SJSA1 (cell line): Measurements from ENCODE around the gene NCKAP5. TPM values are rescaled to one million over a fixed set of nuclear protein-coding genes. Genes with fewer than 3 reads are reported as not detected.

Experiments
- DNase-seq, 2 experiments: peaks; one replicate each; pipeline ENCODE4 v3.0.0-alpha.2; 2015 to 2020; ENCODE audit warnings: low spot score in 2 of 2, low read depth in 1 of 2
- H3K27ac ChIP-seq: fragments of 250-450 bp; sonication (Bioruptor Pico); 2 replicates; pipeline ENCODE4 v1.5.1; 2020; ENCODE audit warnings: mild to moderate bottlenecking, moderate library complexity
- H3K27me3 ChIP-seq: fragments of 250-450 bp; sonication (Bioruptor Pico); replicated peaks from 2 replicates; pipeline ENCODE4 v1.5.1; 2020; ENCODE audit warnings: mild to moderate bottlenecking, moderate library complexity
- H3K36me3 ChIP-seq: fragments of 250-450 bp; sonication (Bioruptor Pico); 2 replicates; pipeline ENCODE4 v1.5.1; 2020; ENCODE audit warnings: mild to moderate bottlenecking
- H3K4me1 ChIP-seq: fragments of 250-450 bp; sonication (Bioruptor Pico); replicated peaks from 2 replicates; pipeline ENCODE4 v1.6.1; 2021; ENCODE audit warnings: mild to moderate bottlenecking
- H3K4me3 ChIP-seq: fragments of 250-450 bp; sonication (Bioruptor Pico); 2 replicates; pipeline ENCODE4 v1.5.1; 2020; ENCODE audit warnings: mild to moderate bottlenecking
- H3K9me3 ChIP-seq: fragments of 250-450 bp; sonication (Bioruptor Pico); replicated peaks from 2 replicates; pipeline ENCODE4 v1.5.1; 2020; ENCODE audit warnings: mild to moderate bottlenecking
- total RNA-seq: library from RNA; depleted of rRNA; stranded (reverse); fragments of >200 nt; shearing (Covaris generic); gene quantifications from 2 replicates; pipeline ENCODE4 v1.2.3, GENCODE V29; 2014; rRNA removed

NCKAP5 gene
- 1.2 and 2.5 TPM in 2 replicates for total RNA-seq

DNA sequence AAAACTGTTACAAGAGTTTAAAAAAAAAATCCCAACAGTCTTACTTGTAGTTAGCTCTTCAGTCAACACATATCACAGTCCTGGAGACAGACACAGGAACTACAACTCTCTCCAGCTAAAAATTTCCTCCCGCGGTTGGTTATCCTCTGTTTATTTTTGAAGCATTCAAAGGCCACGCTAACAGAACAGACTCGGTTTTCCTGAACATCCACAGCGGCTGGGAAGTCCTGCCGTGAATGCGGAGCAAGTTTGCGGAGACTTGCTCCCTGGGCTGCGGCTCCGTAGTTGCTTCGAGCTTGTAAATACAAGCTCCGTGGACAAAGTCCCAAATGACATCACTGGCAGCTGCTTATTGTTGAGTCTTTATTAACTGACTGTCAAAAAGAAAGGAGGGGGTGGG lies at the start of gene NCKAP5:
Gene NCKAP5, minus strand, starts transcription at position 292 of the 400 bp plus-strand sequence. CDS start 50,937 bp downstream, outside the sequence.
- H3K27me3 ChIP-seq, result no peaks in the 10 kb centered on the region
- H3K4me3 ChIP-seq, result peak within 1 kb of the TSS; percentile 34
- H3K4me1 ChIP-seq, result peaks cover 33% of the 10 kb centered on the region
- peak; percentile 51 to 78 for DNase-seq
- H3K27ac ChIP-seq, result peak within 1 kb of the TSS; percentile 64
- no peaks in the 10 kb centered on the region for H3K36me3 ChIP-seq
- H3K9me3 ChIP-seq, result no peaks in the 10 kb centered on the region

DNA sequence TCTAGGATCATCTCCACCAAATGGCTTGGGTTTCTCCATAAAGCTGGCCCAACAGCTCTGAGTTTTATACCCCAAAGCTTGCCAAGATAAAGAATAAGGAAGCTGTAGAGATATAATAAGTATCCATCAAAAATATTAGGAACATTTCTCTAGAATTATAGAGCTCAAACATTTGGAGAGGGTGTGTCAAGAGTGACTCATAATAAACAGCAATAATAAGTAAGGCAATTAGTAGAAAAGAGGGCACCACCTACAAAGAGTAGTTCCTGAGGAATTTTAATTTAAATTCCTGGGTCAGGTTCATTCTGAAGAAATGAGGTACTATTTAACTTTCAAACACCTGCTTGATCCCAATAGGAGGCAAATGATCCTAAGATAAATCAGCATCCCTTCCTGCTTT lies 41.4 kb upstream of the NCKAP5 start:
- Histone ChIP-seq H3K27ac (no peak overlapping the region), H3K36me3 (no peaks in the 10 kb centered on the region), H3K27me3 (no peaks in the 10 kb centered on the region), H3K9me3 (no peaks in the 10 kb centered on the region), H3K4me3 (no peak overlapping the region), H3K4me1 (no peaks in the 10 kb centered on the region)
- DNase-seq, result no peak

DNA sequence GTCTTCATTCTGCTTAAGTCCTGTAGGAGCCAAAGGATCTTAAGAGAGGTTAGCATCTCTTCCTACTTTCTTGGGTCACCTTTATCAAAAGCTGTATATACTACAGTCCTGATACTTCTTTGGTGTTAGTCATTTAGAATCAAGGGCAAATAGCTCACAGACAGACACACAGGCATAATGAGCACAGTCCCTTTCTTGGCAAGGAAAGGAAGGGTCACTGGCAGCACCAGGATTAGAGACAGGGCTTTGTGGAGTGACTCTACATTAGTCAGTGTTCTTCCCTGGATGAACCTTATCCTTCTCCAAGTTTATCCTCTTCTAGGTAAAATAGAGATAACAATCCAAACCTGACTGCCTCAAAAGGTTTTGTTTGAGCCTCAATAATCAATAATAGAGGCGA lies 40.0 kb upstream of the NCKAP5 start:
- no peak overlapping the region for H3K4me3 ChIP-seq
- H3K27me3 ChIP-seq, result no peaks in the 10 kb centered on the region
- no peak for DNase-seq
- no peaks in the 10 kb centered on the region for H3K4me1 ChIP-seq
- H3K27ac ChIP-seq, result no peak overlapping the region
- H3K36me3 ChIP-seq, result no peaks in the 10 kb centered on the region
- no peaks in the 10 kb centered on the region for H3K9me3 ChIP-seq

DNA sequence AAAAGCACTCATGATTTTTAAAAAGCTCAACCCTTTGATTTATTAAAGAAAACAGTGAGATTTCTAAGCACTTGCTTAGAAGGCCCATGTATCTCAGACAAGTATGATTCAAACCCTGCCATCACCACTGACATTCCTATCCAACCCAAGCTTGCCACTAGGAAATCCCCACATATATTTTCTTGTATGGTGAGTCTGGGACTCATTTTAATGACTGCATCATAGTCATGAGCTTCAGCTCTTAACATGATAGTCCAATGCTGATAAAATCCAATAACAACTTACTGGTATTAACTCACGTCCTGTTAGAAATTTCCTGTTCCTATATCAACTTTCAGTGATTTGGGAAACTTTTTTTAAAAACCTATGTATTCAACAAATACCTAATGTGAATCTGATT lies 39.4 kb upstream of the NCKAP5 start:
- no peaks in the 10 kb centered on the region for H3K4me1 ChIP-seq
- H3K27ac ChIP-seq, result no peak overlapping the region
- H3K9me3 ChIP-seq, result no peaks in the 10 kb centered on the region
- no peaks in the 10 kb centered on the region for H3K36me3 ChIP-seq
- no peak overlapping the region for H3K4me3 ChIP-seq
- H3K27me3 ChIP-seq, result no peaks in the 10 kb centered on the region
- no peak for DNase-seq

DNA sequence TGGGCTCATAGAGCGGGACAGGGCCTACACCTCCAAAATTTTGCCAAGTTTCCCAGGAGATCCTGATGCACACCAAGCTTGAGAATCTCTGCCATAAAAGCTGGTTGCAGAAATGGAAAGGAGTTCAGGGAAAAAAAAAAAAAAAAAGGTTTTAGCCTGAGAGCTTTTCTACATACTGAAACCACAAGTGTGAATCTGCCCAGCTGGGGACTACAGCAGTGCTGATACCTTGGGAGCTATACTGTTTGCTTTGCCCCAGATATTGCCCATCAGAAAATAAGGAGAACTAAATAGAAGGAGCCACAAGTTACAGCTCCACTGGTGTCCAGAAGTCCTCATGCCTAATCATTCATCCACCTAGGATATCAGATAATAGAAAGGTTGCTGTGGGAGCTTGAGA lies 38.4 kb upstream of the NCKAP5 start:
- Histone ChIP-seq H3K4me1 (no peaks in the 10 kb centered on the region), H3K9me3 (no peaks in the 10 kb centered on the region), H3K27me3 (no peaks in the 10 kb centered on the region), H3K36me3 (no peaks in the 10 kb centered on the region), H3K4me3 (no peak overlapping the region), H3K27ac (no peak overlapping the region)
- DNase-seq, result no peak

DNA sequence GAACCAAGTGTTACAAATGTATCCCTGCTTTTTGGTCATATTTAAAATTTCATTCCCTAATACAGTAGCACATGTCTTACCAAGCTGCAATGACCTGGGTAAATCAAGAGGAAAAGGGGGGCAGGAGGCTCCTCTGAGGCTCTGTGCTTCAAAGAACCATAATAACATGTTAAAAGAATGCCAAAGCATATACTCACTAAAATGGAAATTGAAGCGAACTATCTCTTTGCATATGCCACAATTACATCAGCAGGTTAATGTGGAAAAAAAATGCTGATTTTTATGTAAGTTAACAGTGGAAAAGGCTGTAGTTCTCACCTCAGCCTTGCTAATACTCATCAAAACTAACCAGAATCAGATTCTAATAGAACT lies 37.5 kb upstream of the NCKAP5 start:
- H3K4me1 ChIP-seq, result no peaks in the 10 kb centered on the region
- no peak overlapping the region for H3K27ac ChIP-seq
- no peaks in the 10 kb centered on the region for H3K9me3 ChIP-seq
- no peak for DNase-seq
- H3K4me3 ChIP-seq, result no peak overlapping the region
- no peaks in the 10 kb centered on the region for H3K36me3 ChIP-seq
- H3K27me3 ChIP-seq, result no peaks in the 10 kb centered on the region

DNA sequence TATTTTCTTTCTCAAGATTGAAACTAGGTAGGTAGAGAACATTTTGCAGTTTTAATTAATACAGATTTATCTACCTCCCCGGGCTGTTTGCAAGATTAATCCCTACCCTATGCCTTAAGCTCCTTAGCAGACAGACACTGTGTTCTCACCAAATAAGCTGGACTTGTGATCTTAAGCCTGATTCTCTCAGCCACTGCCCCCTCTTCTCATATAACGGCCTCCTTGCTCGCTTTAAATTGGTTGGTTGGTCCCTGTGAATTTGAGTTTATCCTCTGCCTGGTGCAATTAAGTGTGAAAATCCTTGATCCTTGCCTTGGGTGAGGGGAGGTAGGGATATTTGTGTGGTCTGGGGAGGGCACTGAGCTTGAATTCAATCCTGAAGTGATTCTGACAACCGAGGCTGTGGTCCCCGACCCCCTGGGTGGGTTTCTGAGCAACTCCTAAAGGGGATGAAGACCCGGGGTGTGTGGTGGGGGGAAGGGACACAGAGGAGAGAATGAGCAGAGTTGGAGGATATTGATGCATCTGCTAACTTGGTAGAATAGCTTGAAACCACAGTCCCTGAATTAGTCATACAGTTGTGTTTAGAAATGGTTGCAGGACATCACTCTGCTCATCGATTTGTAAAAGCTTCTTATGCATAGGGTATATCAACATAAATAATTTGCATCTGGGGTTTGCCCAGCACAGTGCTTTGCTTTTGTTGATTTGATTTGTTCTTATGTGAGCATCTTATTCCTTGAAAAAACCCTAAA lies 36.9 kb upstream of the NCKAP5 start:
- H3K27ac ChIP-seq, result no peak overlapping the region
- DNase-seq, result no peak
- H3K36me3 ChIP-seq, result no peaks in the 10 kb centered on the region
- no peaks in the 10 kb centered on the region for H3K27me3 ChIP-seq
- no peak overlapping the region for H3K4me3 ChIP-seq
- H3K9me3 ChIP-seq, result no peaks in the 10 kb centered on the region
- no peaks in the 10 kb centered on the region for H3K4me1 ChIP-seq

DNA sequence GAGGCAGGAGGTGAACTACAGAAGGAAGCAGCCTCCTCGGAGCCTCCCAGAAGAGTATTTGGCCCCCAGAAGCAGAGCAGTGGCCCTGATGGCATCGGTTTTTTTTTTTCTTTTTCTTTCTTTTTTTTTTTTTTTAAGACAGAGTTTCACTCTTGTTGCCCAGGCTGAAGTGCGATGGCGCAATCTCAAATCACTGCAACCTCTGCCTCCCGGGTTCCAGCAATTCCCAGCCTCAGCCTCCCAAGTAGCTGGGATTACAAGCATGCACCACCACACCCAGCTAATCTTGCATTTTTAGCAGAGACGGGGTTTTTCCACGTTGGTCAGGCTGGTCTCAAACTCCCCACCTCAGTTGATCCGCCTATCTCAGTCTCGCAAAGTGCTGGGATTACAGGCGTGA lies 34.8 kb upstream of the NCKAP5 start:
- Histone ChIP-seq H3K27ac (no peak overlapping the region), H3K36me3 (no peaks in the 10 kb centered on the region), H3K27me3 (no peaks in the 10 kb centered on the region), H3K4me1 (no peaks in the 10 kb centered on the region), H3K4me3 (no peak overlapping the region), H3K9me3 (no peaks in the 10 kb centered on the region)
- no peak for DNase-seq

DNA sequence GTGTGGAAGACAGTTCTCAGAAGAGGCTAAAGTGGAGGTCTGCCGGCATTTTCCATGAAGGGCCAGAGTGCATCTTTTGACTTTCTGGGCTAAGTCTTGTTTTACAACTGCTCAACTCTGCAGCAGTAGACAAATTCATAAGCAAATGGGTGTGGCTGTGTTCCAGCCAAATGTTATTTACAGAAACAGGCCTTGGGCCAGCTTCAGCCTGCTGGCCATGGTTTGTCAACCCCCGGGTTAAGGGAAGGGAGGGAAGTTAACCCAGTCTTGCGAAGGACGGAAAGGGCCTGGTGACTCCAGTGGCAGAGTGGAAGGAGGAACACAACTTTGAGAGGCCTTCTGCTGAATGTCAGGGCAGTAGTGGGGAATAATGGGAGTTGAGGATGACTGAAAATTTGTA lies 34.3 kb upstream of the NCKAP5 start:
- H3K27ac ChIP-seq, result no peak overlapping the region
- no peak for DNase-seq
- H3K27me3 ChIP-seq, result no peaks in the 10 kb centered on the region
- no peaks in the 10 kb centered on the region for H3K4me1 ChIP-seq
- no peaks in the 10 kb centered on the region for H3K9me3 ChIP-seq
- H3K4me3 ChIP-seq, result no peak overlapping the region
- no peaks in the 10 kb centered on the region for H3K36me3 ChIP-seq

DNA sequence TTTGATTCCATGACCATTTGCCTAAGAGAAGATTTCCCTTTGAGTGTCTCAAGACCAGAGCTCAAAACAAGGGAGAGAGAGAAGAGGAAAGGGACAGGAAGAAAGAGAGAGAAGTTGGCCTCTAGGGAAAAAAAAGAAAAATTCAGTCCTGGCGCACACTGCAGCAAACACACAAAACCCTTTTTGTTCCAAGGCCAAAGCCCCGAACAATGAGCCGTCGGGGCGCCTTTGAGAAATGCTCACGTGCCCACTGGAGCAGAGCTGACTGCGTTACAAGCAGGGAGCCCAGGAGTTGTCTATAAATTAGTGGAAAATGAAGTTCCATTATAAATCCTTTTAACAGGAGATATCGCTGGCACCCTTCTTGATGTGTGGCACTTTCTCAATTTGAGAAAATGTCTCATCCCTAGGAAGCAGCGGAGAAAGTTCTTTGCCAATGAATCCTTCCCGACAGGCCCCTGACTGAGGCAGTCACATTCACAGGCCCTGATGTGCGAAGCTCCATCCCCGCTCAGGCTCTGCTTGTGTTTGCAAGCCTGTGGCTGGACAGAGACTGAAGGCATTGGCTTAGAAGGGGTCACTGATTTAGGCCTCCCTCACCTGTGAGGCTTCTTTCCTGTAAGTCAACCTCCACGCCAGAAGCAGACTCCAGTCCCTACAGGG lies 32.1 kb upstream of the NCKAP5 start:
- Histone ChIP-seq H3K27ac (no peak overlapping the region), H3K36me3 (no peaks in the 10 kb centered on the region), H3K27me3 (no peaks in the 10 kb centered on the region), H3K9me3 (no peaks in the 10 kb centered on the region), H3K4me3 (no peak overlapping the region), H3K4me1 (no peaks in the 10 kb centered on the region)
- DNase-seq, result no peak

DNA sequence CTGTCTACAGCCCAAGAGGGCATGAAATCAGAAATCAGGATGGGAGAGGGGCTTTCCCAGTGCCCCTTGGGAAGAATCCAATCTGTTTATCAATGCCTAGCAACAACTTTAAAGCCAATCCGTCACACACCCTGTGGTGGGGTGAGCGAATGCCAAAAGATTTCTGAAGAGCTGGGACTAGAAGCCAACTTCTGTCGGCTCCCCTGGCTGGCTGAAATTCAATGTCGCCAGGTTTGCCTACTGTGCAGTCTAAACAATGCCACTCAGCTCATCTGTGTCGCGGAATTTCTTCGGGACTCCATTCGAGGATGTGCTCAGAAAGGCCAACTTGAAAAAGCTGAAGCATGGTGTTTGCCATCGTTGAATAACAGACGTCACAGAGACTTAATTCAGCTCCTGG lies 31.5 kb upstream of the NCKAP5 start:
- Histone ChIP-seq H3K4me3 (no peak overlapping the region), H3K36me3 (no peaks in the 10 kb centered on the region), H3K9me3 (no peaks in the 10 kb centered on the region), H3K4me1 (no peaks in the 10 kb centered on the region), H3K27ac (no peak overlapping the region), H3K27me3 (no peaks in the 10 kb centered on the region)
- no peak for DNase-seq

DNA sequence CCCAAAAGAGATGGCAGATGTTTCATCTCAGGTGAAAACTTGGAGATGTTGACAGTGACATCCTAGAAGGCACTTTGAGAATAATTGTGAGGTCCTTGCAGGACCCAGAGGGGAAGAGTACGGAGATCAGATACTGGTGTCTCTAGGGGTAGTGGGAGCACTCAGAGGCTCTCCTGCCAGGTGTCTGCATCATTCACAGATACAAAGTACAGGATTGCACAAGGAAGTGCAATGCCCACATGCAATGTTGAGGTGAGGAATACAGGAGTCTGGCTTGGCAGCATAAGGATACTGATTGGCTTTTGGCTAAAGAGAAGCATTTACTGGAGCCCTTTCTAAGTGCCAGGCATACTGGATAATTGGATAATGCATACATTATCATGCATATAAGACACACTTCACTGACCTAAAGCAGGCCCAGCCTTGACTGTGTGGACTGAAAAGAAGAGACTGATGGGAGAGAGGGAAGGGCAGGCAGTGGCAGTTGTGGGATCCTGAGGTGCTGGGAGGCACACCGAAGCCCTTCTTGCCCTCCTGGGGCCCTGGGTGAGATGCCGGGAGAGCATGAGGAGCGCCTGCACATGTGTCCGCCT lies 31.0 kb upstream of the NCKAP5 start:
- no peaks in the 10 kb centered on the region for H3K36me3 ChIP-seq
- H3K27ac ChIP-seq, result no peak overlapping the region
- H3K4me1 ChIP-seq, result no peaks in the 10 kb centered on the region
- no peak overlapping the region for H3K4me3 ChIP-seq
- no peak for DNase-seq
- no peaks in the 10 kb centered on the region for H3K9me3 ChIP-seq
- no peaks in the 10 kb centered on the region for H3K27me3 ChIP-seq

DNA sequence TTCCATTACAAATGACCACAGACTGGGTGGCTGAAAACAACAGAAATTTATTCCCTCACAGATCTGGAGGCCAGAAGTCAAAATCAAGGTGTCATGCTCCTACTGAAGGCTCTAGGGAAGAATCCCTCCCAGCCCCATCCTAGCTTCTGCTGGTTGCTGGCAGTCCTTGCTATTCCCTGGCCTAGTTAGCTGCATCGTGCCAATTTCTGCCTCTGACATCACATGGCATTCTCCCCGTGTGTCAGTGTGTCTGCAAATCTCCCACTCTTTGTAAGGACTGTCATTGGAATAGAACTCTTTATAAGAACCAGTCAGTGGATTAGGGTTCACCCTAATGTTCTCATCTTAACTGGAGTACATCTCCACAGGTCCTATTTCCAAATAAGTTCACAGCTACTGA lies 30.5 kb upstream of the NCKAP5 start:
- Histone ChIP-seq H3K9me3 (no peaks in the 10 kb centered on the region), H3K27ac (no peak overlapping the region), H3K4me3 (no peak overlapping the region), H3K27me3 (no peaks in the 10 kb centered on the region), H3K36me3 (no peaks in the 10 kb centered on the region), H3K4me1 (no peaks in the 10 kb centered on the region)
- DNase-seq, result no peak

DNA sequence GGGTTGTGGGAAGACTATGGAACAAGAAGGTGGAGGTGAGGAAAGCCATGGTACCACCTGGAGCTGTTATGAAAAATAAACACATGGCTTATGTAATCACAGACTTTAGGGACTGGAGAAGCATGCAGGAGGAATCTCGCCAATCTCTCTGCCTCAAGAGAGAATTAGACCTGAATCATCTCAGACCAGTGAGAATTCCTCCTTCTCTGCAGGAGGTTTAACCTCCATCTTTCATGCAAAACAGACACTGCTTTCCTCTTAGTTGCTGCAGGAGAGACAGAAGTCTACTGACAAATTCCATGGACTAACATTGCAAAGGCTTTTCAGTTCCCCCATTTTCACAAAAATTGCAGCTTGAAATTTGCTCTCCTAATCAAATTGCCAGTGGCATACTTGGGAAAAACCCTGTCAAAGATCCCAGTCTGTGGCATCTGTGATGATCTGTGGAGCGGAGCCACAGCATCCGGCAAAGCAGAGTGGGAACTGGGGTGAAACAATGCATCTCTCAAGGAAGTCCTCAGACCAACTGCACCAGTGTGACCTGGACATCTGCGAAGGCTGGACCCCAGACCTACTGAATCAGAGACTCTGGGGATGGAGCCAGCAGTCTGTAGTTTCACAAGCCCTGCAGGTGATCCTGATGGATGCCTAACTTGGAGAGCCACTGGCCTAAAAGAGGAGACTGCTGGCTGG lies 28.6 kb upstream of the NCKAP5 start:
- no peaks in the 10 kb centered on the region for H3K4me1 ChIP-seq
- no peaks in the 10 kb centered on the region for H3K27me3 ChIP-seq
- no peak overlapping the region for H3K4me3 ChIP-seq
- no peak for DNase-seq
- no peak overlapping the region for H3K27ac ChIP-seq
- H3K36me3 ChIP-seq, result no peaks in the 10 kb centered on the region
- H3K9me3 ChIP-seq, result no peaks in the 10 kb centered on the region
